ENCODE measurements around the gene ARRB1.
"Not testable (repeated sequence)": the region's sequence is repeated elsewhere in the genome, so short reads cannot be mapped to it uniquely, and the experiment has no call there.

ARRB1 gene

DNA sequence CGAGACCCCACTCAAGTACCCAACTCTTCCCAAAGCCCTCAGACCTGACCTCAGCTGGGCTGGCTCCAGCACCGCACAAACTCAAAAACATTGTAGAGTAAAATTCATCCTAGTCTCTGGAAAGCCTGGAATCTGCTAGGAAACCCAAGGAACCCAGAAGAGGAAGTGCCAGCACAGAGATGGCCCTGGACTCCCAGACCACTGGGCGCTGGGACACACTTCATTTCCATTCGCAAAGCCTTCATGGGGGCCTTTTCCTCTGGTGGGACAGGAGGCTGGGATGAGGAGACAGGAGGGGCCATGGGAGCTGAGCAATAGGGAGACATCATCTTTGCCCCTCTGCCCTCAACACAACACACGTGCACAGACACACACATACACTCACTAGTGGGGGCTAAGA, 30.8 kb downstream of the ARRB1 start:
- no peak for DNase-seq

- DNase-seq, result no peak
These were observed 31.3 kb downstream of the ARRB1 start for GRCh38 chr11:75320046-75320618.

DNA sequence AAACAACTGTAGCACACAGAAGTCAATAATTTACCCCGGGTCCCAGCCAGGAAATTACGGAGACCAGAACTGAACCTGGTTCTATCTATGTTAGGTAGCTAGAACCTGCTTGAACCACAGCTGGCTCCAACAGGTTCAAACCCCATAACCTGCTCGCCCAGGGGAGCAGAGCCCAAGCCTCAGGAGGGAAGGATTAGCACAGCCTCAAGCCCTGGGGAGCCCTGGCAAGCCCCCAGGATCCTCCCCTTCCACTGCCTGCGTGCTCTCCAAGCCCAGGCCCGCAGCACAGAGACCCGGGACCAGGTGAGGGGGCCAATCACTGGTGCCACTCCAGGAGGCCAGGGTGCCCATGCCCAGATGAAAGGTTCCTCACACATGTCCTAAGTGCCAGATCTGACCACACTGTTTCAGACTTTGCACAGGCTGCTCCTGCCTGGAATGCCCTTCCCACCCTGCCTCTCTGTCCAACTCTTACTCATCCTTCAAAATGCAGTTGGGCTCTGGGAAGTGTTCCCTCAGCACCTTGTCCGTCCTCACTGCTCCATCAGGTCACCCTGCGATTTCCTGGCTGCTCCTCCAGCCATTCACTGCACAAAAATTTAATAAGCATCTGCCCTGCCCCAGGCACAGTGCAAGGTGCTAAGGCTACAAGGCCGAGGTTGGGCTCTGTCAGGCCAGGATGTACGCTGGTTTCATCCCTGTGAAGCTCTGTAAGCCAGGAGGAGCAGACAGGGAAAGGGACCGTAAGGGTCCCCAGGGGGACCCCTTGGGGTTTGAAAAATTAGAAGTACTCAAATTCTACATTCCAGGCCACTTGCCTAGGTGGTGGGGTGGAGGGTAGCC, 32.2 kb downstream of the ARRB1 start:
- no peak for DNase-seq

DNA sequence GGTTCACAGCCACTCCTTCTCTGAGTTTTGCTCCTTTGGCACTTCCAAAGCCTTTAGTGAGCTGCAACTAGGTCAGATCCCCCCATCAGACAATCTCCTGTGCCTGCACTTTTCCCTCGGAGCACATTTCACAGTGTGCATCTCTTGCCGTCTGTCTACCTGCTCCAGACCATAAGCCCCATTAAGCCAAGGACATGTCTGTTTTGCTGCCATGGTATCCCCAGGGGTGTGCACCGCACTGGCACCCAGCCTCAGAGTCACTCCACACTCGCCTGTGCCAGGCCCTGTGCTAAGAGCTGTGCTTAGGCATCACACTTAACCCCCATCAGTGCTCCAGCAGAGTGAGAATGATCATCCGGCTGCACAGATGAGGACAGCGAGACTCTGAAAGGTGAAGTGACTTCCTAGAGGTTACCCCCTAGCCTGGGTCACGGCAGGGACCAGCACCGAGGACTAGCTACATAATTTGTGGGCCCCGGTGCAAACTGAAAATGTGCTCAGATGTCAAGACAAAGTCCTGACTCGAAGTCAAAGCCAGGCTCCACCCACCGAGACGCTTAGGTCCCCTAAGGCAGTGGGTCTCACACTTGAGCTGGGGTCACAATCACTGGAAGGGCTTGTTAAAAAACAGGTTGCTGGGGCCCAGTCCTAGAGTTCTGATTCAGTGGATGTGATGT, 33.9 kb downstream of the ARRB1 start:
- DNase-seq, result no peak

GRCh38 chr11:75315439-75315805, 36.0 kb downstream of the ARRB1 start:
- DNase-seq, result no peak

DNA sequence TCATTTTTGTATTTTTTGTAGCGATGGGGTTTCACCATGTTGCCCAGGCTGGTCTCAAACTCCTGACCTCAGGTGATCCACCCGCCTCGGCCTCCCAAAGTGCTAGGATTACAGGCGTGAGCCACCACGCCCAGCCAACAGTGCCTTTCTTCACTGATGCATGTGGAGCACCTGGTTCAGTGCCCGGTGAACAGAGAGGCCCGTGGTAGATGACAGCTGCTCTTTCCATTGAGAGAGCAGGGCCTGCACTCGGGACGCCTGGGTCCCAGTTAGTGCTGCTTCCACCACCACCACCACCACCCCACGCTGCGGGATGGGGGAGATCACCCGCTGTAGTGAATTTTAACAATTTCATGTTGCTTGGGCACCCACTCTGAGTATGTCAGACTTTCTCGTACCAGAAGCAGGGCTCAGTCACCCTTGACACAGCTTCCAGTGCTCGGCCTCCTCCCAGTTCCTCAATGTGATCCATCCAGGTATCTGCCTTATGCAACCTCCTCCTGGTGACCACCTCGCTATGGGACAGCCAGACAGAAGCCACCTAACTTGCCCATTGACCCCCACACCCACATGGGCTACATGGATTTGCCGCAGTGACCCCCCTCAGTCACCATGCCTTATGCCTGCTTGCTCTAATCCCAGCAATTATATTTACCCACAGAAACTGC, 36.6 kb downstream of the ARRB1 start:
- DNase-seq, result no peak

DNA sequence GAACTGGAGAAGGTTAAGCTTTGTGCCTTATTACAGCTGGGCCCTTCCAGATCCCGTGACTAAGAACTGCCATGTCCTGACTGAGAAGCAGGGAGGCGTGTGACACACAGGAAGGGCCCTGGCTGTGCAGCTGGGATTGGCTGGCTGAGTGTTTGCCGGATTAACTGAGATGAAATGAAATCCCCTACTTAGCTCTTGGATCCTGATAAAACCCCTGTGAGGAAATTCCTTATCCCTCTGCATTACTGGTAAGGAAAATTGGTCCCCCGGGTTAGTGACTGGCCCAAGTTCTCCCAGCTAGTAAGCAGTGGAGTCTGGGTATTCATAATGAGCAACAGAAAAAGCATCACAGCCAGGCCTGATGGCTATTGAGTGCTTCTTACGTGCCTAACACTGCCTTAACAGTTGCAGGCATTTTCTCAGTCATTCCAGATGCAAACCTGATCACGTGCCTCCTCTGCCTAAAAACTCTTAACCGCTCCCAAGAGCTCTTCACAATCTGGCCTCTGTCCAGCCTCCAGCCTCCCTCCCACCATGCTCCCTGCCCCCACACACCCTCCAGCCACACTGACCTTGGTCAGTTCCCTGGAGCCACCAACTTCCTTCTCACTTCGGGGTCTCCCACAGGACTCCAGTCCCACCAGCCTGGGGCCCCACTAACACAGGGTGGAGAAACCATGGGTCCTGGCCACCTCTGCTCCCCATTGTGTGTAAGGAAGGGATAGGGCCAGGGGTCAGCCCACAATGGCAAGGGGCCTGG, 37.8 kb downstream of the ARRB1 start:
- no peak for DNase-seq

DNA sequence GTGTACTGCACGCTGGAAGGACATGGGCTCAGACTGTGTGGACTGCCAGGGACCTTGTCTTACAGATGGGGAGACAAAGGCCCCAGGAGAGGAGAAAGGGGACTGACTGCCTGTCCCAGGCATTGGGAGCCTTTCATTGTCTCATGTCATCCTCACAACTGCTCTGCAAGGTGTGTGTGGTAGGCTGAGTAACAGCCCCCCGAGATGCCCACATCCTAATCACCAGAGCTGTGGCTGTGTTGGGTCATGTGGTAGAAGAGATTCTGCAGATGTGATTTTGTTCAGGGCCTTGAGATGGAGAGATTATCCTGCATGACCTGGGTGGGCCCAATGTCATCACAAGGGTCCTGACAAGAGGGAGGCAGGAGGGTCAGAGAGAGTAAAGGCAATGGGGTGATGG, 39.1 kb downstream of the ARRB1 start:
- DNase-seq, result no peak

- DNase-seq, result no peak
These were observed 39.6 kb downstream of the ARRB1 start for GRCh38 chr11:75311858-75312288.

DNA sequence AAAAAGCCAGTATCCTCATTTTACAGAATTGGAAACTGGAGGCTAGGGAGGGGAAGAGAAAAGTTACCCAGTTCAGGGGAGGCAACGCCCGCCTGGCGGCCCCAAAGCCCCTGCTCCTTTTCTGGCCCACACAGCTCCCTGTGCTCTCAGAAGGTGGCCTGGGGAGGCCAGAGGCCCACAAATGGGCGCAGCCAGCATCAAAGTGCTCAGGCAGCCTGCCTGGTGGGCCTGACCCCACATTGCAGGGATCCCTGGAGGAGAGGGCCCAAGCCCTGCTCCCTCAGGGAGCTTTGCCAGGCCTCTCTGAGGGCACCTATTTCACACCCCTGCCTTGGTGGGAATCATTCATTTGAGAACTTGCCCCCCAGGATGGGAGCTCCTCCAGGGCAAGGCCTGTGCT, 42.5 kb downstream of the ARRB1 start:
- DNase-seq, result no peak

- no peak for DNase-seq
These were observed 43.3 kb downstream of the ARRB1 start for GRCh38 chr11:75308116-75308515.

DNA sequence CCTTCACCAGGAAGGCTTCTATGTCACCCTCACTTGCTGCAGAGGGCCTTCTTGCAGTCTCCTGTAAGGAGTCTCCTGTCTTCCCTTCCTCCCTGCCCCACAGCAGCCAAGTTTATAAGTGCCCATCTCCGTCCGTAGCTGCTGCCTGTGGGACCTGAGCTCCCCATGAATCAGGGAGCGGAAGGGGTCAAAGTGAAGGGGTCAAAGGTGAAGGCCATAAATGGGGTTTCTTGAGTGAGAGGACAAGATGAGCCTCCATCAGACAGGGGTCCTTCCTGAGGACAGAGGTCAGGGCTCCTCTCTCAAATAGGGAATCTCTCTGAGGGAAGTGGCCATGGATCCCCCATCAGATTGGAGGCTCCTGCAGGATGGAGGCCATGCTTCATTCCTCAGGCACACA, 44.4 kb downstream of the ARRB1 start:
- no peak for DNase-seq

DNA sequence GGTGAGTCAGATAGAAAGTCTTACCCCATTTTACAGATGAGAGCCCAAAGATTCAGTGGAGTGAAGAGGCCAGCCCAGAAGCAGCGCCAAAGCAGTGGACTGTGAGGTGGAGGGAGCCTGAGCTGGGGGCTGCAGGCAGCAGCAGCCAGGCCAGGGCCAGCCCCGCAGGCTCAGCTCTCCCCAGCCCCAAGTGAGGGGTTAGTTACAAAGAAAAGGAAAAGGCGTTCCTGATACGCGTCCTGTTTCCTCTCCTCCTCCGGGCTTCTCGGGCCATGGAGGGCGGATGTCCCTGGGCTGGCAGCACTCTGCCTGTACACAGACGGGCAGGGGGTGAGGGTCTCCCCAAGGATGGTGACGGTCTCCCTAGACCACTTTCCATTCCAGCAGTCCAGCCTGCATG, 44.9 kb downstream of the ARRB1 start:
- DNase-seq, result no peak

- DNase-seq, result no peak
These were observed 45.5 kb downstream of the ARRB1 start for GRCh38 chr11:75305993-75306392.

DNA sequence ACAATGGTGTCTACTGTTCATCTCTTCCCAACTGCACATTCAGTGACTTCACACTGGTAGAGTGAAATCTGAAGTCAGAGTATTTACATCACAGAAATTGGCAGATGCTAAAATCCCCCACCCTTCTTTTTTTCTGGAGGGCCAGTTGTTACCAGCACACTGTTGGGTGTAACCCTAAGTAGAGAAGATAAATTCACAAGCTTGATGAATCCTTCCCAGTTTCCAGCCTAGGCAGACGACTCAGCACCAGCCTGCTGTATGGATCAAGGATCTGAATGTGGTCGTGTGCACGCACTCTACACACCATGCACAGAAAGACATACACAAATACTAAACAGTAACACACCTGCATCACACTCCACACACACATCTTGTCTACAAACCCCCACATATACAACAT, 46.0 kb downstream of the ARRB1 start:
- no peak for DNase-seq

DNA sequence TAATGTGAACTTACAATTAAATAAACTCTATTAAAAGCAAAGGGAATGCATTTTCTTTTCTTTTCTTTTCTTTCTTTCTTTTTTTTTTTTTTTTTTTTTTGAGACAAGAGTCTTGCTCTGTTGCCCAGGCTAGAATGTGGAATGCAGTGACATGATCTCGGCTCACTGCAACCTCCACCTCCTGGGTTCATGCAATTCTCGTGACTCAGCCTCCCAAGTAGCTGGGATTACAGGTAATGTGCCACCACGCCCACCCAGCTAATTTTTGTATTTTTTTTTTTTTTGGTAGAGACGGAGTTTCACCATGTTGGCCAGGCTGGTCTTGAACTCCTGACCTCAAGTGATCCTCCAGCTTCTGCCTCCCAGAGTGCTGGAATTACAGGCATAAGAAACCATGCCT, 46.5 kb downstream of the ARRB1 start:
- not testable (repeated sequence) for DNase-seq

- DNase-seq, result peak; percentile 39
These were observed 47.8 kb downstream of the ARRB1 start for GRCh38 chr11:75303544-75304224.

DNA sequence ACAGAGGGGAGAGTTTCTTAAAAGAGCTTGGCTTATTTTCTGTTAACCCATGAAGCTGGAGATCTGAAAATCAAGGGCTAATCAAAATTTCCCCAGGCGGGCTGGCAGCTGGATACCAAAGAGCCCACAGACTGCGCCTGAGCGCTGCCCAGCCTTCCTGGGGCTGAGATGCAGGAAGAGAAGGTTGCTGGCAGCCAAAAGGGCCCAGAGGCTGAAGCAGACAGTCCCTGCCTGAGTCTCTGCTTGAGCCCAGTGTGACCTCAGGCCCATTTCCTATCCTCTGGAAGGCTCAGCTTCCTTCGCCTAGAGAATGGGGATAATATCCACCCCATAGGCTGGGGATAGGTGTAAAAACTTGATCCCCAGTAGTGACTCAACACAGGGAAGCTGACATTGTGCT, 49.1 kb downstream of the ARRB1 start:
- no peak for DNase-seq

DNA sequence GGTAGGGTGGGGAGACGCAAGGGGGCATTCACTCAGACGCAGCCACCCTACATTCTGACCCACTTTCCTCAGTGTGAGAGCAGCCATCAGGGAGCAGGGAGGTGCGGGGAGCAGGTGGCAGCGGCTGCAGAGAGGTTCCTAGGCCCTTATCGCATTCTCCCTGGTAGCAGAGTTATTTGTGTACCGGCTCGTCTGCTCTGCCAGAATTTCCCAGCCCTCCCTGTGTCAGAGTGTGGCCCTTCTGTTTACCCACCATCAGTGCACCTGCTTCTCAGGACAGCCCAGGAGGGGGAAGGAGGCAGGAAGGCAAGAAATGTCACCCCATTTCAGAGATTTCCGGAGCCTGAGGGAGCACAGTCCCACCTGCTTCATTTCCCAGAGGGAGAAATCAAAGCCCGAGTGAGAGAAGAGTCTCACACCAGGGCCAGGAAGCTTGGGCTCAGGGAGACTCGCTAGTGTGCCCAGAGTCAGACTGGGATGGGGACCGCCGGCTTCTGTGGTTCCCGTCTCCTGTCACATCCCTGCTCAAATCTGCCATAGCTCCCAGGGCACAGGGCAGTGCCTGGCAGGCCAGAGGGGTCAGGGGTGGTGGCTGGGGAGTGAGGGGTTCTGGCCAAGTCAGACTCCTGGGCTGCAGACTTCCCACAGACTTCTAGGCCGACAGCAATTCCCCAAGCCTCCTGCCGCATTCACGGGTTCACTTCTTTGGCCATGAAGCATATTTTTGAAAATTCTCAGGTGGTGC, 49.7 kb downstream of the ARRB1 start:
- no peak for DNase-seq

- no peak for DNase-seq
These were observed 50.3 kb downstream of the ARRB1 start for GRCh38 chr11:75301131-75301530.

DNA sequence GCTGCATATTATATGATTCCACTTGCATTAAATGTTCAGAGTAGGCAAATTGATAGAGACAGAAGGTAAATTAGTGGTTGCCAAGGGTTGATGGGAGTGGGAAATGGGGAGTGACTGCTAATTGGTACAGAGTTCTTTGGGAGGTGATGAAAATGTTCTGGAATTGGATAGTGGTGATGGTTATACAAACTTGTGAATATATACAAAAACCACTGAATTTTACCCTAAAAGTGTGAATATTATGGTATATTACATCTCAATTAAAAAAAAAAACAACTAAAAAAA, 52.5 kb downstream of the ARRB1 start:
- DNase-seq, result no peak

Data from DMS 273 treated with DMSO at 0.1 percent for 48 hours (cell line).